GM06990 (cell line): ENCODE measurements around the gene SOX11.

Source experiments
- DNase-seq: peaks from one replicate; pipeline ENCODE4 v3.0.0-alpha.2; 2011; ENCODE audit not compliant: insufficient read length; ENCODE audit errors: extremely low read depth
- H3K27me3 ChIP-seq: replicated peaks from 2 replicates; pipeline ENCODE4 v1.6.0; 2011; ENCODE audit warnings: low read length; ENCODE audit not compliant: control insufficient read depth, insufficient read depth
- H3K36me3 ChIP-seq: 2 replicates; pipeline ENCODE4 v1.5.1; 2011; ENCODE audit warnings: low read length; ENCODE audit not compliant: control insufficient read depth, insufficient read depth
- H3K4me3 ChIP-seq: replicated peaks from 2 replicates; pipeline ENCODE4 v1.5.1; 2011; ENCODE audit warnings: low read depth, mild to moderate bottlenecking, control low read depth, low read length
- CTCF ChIP-seq: IDR thresholded peaks from 2 replicates; pipeline ENCODE4 v1.5.1; 2011; ENCODE audit warnings: low read length, control low read depth, mild to moderate bottlenecking, inconsistent platforms; ENCODE audit not compliant: insufficient read depth, poor library complexity, severe bottlenecking

The SOX11 gene

GRCh38 chr2:5748946-5749345 lies 56.8 kb downstream of the SOX11 start:
- H3K27me3 ChIP-seq = no peaks in the 10 kb centered on the region
- DNase-seq = no peak
- H3K4me3 ChIP-seq = no peak overlapping the region
- no peak for TF ChIP-seq CTCF
- no peaks in the 10 kb centered on the region for H3K36me3 ChIP-seq

GRCh38 chr2:5749347-5749746 lies 57.2 kb downstream of the SOX11 start:
- no peak for DNase-seq
- no peak for TF ChIP-seq CTCF
- Histone ChIP-seq H3K4me3 (no peak overlapping the region), H3K36me3 (no peaks in the 10 kb centered on the region), H3K27me3 (no peaks in the 10 kb centered on the region)
